Adrenal gland (tissue), 12 donors: ENCODE results near the gene CPN1. TPM values are rescaled to one million over a fixed set of nuclear protein-coding genes. Genes with fewer than 3 reads are reported as not detected.

Experiments
- DNase-seq, 7 donors: peaks; one replicate each; pipeline ENCODE4 v3.0.0-alpha.2; 2019 to 2020
- H3K27ac ChIP-seq, 5 donors: fragments of 200-600 bp; sonication (generic) in 4 of 5; 1 replicate in 3 of 5; 2 replicates in 2 of 5; pipeline versions ENCODE4 v1.5.1 to v1.8.0; 2016 to 2020; ENCODE audit warnings: mild to moderate bottlenecking in 1 of 5
- H3K27me3 ChIP-seq: fragments of 200-600 bp; 2 replicates; pipeline ENCODE4 v1.8.0; 2021
- H3K36me3 ChIP-seq, 2 donors: fragments of 200-600 bp; replicated peaks in 1 of 2; 1 replicate in 1 of 2; 2 replicates in 1 of 2; pipeline versions ENCODE4 v1.5.1 to v1.8.0; 2018 to 2022
- H3K4me1 ChIP-seq, 2 donors: fragments of 200-600 bp; replicated peaks in 1 of 2; 1 replicate in 1 of 2; 2 replicates in 1 of 2; pipeline versions ENCODE4 v1.5.1 to v1.8.0; 2018 to 2021
- H3K4me3 ChIP-seq, 4 donors: fragments of 200-600 bp; sonication (generic) in 3 of 4; one replicate each; pipeline ENCODE4 v1.5.1; 2016 to 2018
- H3K9me3 ChIP-seq, 3 donors: fragments of 200-600 bp; sonication (generic) in 1 of 3; replicated peaks in 1 of 3; 1 replicate in 2 of 3; 2 replicates in 1 of 3; pipeline versions ENCODE4 v1.5.1 to v1.8.0; 2016 to 2021
- POLR2A ChIP-seq, 2 donors: fragments of 450-650 bp; IDR thresholded peaks; one replicate each; pipeline ENCODE4 v1.6.1; 2017; ENCODE audit warnings: antibody characterized with exemption in 2 of 2, mild to moderate bottlenecking in 2 of 2, moderate library complexity in 1 of 2
- WGBS, 4 donors: extraction: QIAGEN DNeasy Blood & Tissue Kit in 2 of 4; methylation state at CpG; one replicate each; pipeline versions ENCODE4 v1.1.5 to v1.1.7; 2013 to 2017; 5-methylcytosine and 5-hydroxymethylcytosine counted together
- intact Hi-C, 2 donors: fragments of 100-400 bp; cut with DNase I; formaldehyde crosslinking; loops; one replicate each; pipeline versions ENCODE4 v1.14.1 to v1.15.0; 2022 to 2023
- polyA plus RNA-seq, 3 donors: library from polyadenylated mRNA; stranded (reverse); fragments of 200-250 nt in 2 of 3; fragments of 350-450 nt in 1 of 3; fragmentation: Illumina TruSeq in 1 of 3; extraction: RNeasy Lipid Tissue Mini Kit (QIAGEN cat#74804) in 1 of 3; gene quantifications; one replicate each; pipeline ENCODE4 v1.2.3, GENCODE V29; 2013 to 2014
- total RNA-seq, 9 donors: library from RNA; depleted of rRNA in 4 of 9; stranded (reverse); fragments of >200 nt in 4 of 9; fragments of 120-200 nt in 1 of 9; fragmentation: NEBNext Ultra II Directional in 1 of 9; extraction: Animal tissue kit (Norgen Biotek cat#: 25700) in 1 of 9; gene quantifications; one replicate each; pipeline versions ENCODE4 v1.1.0 to v1.2.4, GENCODE V29; 2013 to 2023
- TF ChIP-seq, protein P1 (sequence below), 6 experiments: fragments of 450-650 bp in 4 of 6; fragments of 200-600 bp in 2 of 6; sonication (generic) in 1 of 6; IDR thresholded peaks; 1 replicate in 5 of 6; 2 replicates in 1 of 6; pipeline versions ENCODE4 v1.5.1 to v1.8.0; 2016 to 2021; ENCODE audit warnings: antibody characterized with exemption in 6 of 6, mild to moderate bottlenecking in 2 of 6, moderate library complexity in 1 of 6
- donor health status: healthy with polysubstance abuse.
- donor health status: Bipolar disorder and iron deficiency.
- donor health status: DM: yes; HTN: yes; CAD: no.
- donor health status: DM: no; HTN: no; CAD: no.
- donor health status: DM: no; HTN: no; CAD: no.
- donor health status: DM: yes; HTN: yes; CAD: no.

Gene CPN1
- total and polyA plus RNA-seq, 12 donors, result not detected

DNA sequence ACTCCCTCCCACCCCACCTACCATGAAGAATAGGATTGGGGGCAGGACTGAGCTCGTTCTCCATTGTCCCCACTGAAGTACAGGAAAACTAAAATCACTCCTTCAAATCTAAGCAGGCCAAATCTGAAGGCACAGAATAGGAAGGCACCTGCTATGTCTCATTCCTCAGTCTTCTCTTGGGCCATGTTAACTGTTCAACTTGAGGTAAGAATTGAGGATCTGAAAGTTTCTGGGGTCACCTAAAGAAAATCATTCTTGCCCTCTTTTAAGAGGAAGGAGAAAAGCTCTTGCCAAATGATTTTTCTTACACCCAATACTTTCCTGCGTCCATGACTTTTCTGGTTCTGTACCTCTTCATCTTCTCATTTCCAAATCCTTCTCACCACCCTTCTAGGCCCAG lies 4.9 kb downstream of the CPN1 start:
- H3K9me3 ChIP-seq, result no peaks in the 10 kb centered on the region
- H3K27ac ChIP-seq, result no peak overlapping the region
- no peaks in the 10 kb centered on the region for H3K36me3 ChIP-seq
- no peaks in the 10 kb centered on the region for H3K4me1 ChIP-seq
- H3K27me3 ChIP-seq, result no peaks in the 10 kb centered on the region
- 60 to 73% (median 66%) methylated on average over 2 of the region's 2 CpGs for WGBS, 4 donors
- no peak for DNase-seq
- intact Hi-C loops, result no loop called here
- TF ChIP-seq, protein P1, sequence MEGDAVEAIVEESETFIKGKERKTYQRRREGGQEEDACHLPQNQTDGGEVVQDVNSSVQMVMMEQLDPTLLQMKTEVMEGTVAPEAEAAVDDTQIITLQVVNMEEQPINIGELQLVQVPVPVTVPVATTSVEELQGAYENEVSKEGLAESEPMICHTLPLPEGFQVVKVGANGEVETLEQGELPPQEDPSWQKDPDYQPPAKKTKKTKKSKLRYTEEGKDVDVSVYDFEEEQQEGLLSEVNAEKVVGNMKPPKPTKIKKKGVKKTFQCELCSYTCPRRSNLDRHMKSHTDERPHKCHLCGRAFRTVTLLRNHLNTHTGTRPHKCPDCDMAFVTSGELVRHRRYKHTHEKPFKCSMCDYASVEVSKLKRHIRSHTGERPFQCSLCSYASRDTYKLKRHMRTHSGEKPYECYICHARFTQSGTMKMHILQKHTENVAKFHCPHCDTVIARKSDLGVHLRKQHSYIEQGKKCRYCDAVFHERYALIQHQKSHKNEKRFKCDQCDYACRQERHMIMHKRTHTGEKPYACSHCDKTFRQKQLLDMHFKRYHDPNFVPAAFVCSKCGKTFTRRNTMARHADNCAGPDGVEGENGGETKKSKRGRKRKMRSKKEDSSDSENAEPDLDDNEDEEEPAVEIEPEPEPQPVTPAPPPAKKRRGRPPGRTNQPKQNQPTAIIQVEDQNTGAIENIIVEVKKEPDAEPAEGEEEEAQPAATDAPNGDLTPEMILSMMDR (IDR thresholded peaks at IDR 0.05), result no peak
- TF ChIP-seq POLR2A (IDR thresholded peaks at IDR 0.05), result no peak
- H3K4me3 ChIP-seq, result no peak overlapping the region

DNA sequence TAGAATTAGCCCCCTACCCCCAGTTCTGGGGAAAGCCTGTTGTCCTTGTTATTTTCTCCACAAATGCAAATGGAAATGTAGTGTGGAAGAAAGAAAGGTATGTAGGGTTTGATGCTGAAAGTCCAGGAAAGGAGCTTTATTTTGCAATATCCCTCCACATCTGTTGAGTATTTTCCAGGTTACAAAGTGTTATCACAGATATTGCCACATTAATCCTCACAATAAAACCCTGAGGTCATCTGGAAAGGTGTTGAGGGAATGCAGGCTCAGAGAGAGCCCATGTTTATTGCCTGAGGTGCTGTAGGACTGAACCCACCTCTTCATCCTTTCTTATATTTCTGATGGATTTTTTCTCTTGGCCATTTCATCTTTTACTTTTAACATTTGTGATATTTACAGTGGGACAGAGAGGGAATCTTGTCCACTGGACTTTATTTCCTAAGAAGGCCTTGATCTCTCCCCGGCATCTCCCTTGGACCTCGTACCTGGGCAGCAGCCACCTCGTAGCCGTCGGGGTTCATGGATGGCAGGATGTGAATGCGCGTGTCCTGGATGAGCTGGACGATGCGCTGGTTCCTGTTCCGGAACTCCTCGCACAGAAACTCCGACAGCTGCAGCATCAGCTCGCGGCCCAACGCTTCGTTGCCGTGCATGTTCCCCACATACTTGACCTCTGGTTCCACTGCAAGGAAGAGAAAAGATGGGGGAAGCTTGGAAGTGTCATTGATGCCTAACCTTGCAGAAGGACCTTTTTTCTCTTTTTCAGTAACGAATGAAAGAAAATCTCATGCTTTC lies 6.0 kb downstream of the CPN1 start:
- DNase-seq, result no peak
- Histone ChIP-seq H3K4me3 (no peak overlapping the region), H3K4me1 (no peaks in the 10 kb centered on the region), H3K36me3 (no peaks in the 10 kb centered on the region), H3K27ac (no peak overlapping the region), H3K27me3 (no peaks in the 10 kb centered on the region), H3K9me3 (no peaks in the 10 kb centered on the region)
- WGBS, 4 donors, result 89 to 93% (median 91%) methylated on average over 15 to 18 of the region's 18 CpGs
- no peak for TF ChIP-seq POLR2A (IDR thresholded peaks at IDR 0.05)
- TF ChIP-seq, protein P1 (IDR thresholded peaks at IDR 0.05), result no peak
- intact Hi-C loops, result no loop called here

DNA sequence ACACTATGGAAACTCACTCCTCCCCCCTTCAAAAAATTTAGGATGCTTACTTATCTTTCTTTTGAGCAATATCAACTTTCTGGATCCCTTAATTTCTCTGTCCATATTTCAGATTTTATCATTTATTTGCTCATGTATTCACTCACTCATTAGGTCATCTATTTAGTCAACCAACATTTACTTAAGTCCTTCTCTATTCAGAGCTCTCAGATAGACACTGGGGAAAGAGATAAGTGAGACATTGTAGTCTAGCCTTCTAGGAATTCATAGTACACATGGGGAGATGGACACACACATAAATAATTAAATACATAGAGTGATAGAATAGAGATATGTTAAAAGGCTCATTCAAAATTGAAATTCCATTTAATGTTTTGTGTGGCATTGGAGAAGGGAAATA lies 9.2 kb downstream of the CPN1 start:
- DNase-seq, result no peak
- H3K27me3 ChIP-seq, result no peaks in the 10 kb centered on the region
- TF ChIP-seq, protein P1 (IDR thresholded peaks at IDR 0.05), result no peak
- no peak for TF ChIP-seq POLR2A (IDR thresholded peaks at IDR 0.05)
- no peaks in the 10 kb centered on the region for H3K4me1 ChIP-seq
- no peak overlapping the region for H3K27ac ChIP-seq
- H3K4me3 ChIP-seq, result no peak overlapping the region
- intact Hi-C loops, result no loop called here
- H3K9me3 ChIP-seq, result no peaks in the 10 kb centered on the region
- no peaks in the 10 kb centered on the region for H3K36me3 ChIP-seq

DNA sequence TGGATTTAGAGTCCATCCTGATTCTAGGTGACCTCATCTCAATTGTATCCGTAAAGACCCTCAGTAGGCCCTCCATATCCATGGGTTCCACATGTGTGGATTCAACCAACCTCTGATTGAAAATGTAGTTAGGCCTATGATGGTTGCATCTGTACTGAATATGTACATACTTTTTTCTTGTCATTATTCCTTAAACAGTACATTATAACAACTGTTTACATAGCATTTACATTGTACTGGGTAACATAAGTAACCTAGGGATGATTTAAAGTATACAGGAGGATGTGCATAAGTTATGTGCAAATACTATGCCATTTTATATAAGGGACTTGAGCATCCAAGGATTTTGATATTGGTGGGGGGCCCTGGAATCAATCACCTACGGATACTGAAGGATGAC lies 10.1 kb downstream of the CPN1 start:
- Histone ChIP-seq H3K27me3 (no peaks in the 10 kb centered on the region), H3K9me3 (no peaks in the 10 kb centered on the region), H3K27ac (no peak overlapping the region), H3K36me3 (no peaks in the 10 kb centered on the region), H3K4me1 (no peaks in the 10 kb centered on the region), H3K4me3 (no peak overlapping the region)
- no peak for TF ChIP-seq POLR2A (IDR thresholded peaks at IDR 0.05)
- TF ChIP-seq, protein P1 (IDR thresholded peaks at IDR 0.05), result no peak
- intact Hi-C loops, result no loop called here
- no peak for DNase-seq
- 84 to 87% (median 86%) methylated on average over 2 of the region's 2 CpGs for WGBS, 4 donors
